ENCODE measurements around the gene CLDN15. TPM values are rescaled to one million over a fixed set of nuclear protein-coding genes. Genes with fewer than 3 reads are reported as not detected.

CLDN15 gene
- total RNA-seq, 2 experiments from 2014 or later, result 12.6 to 15.2 TPM

GRCh38 chr7:101211501-101211900 is 26.1 kb downstream of the CLDN15 start:
- H3K27me3 Mint-ChIP-seq, result no peaks in the 10 kb centered on the region
- intact Hi-C loops (cut with DNase I, micrococcal nuclease), result loop anchor here in 1 of 2 experiments (10.0 kb wide), 1 partner anchor 317 kb away; the partner anchor contains the start of gene ACHE
- TF ChIP-seq, protein P1, sequence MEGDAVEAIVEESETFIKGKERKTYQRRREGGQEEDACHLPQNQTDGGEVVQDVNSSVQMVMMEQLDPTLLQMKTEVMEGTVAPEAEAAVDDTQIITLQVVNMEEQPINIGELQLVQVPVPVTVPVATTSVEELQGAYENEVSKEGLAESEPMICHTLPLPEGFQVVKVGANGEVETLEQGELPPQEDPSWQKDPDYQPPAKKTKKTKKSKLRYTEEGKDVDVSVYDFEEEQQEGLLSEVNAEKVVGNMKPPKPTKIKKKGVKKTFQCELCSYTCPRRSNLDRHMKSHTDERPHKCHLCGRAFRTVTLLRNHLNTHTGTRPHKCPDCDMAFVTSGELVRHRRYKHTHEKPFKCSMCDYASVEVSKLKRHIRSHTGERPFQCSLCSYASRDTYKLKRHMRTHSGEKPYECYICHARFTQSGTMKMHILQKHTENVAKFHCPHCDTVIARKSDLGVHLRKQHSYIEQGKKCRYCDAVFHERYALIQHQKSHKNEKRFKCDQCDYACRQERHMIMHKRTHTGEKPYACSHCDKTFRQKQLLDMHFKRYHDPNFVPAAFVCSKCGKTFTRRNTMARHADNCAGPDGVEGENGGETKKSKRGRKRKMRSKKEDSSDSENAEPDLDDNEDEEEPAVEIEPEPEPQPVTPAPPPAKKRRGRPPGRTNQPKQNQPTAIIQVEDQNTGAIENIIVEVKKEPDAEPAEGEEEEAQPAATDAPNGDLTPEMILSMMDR (IDR thresholded peaks at IDR 0.05), result no peak
- H3K36me3 Mint-ChIP-seq (ENCODE audit: low read depth), result peaks cover 31% of the 10 kb centered on the region
- POLR2A ChIA-PET, result no interaction called here
- peaks cover 7% of the 10 kb centered on the region for H3K4me1 Mint-ChIP-seq (ENCODE audit: low read depth)
- no peaks in the 10 kb centered on the region for H3K27me3 ChIP-seq (ENCODE audit: control insufficient read depth in 1 of 2, insufficient read depth in 2 of 2, low read length in 2 of 2)
- H3K9me3 ChIP-seq (ENCODE audit: control insufficient read depth in 1 of 2, insufficient read depth in 1 of 2, low read length in 2 of 2), result no peaks in the 10 kb centered on the region
- no peak for ATAC-seq (ENCODE audit: poor library complexity)
- H3K27ac ChIP-seq (ENCODE audit: low read depth in 1 of 2, low read length in 2 of 2), result no peak overlapping the region
- CTCF ChIA-PET, result no interaction called here
- no peak overlapping the region for H3K27ac Mint-ChIP-seq
- peaks cover 8% of the 10 kb centered on the region for H3K4me1 ChIP-seq (ENCODE audit: insufficient read depth, low read length)
- no peak overlapping the region for H3K4me3 Mint-ChIP-seq
- H3K36me3 ChIP-seq (ENCODE audit: insufficient read depth, low read length), result peaks cover 46% of the 10 kb centered on the region
- H3K9me3 Mint-ChIP-seq, result no peaks in the 10 kb centered on the region
- DNase-seq, result no peak
- H3K4me3 ChIP-seq (ENCODE audit: low read length), result no peak overlapping the region

DNA sequence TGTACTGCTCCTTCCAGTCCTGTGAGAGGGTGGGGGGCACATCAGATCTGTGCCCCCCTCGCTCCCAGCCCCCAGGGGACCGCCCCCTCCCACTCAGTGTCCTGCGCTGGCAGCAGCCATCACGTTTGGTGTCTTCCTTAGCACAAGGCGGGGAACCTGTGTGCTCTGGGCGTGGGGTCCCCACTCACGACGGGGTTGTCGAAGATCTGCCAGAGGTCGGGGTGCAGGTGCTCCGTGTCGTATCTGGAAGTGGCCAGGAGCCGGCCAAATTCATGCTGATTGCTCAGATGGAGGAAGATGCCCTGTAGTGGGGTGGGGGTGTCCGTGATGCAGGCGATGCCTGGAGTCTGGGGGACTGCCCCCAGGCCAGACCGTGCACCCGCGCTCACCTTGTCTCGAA is 27.5 kb downstream of the CLDN15 start:
- peaks cover 1% of the 10 kb centered on the region for H3K4me1 ChIP-seq (ENCODE audit: insufficient read depth, low read length)
- Mint-ChIP-seq H3K36me3 (ENCODE audit: low read depth) (peaks cover 24% of the 10 kb centered on the region), H3K9me3 (no peaks in the 10 kb centered on the region), H3K4me1 (ENCODE audit: low read depth) (no peaks in the 10 kb centered on the region), H3K4me3 (no peak overlapping the region), H3K27ac (no peak overlapping the region), H3K27me3 (no peaks in the 10 kb centered on the region)
- no peak overlapping the region for H3K27ac ChIP-seq (ENCODE audit: low read depth in 1 of 2, low read length in 2 of 2)
- H3K4me3 ChIP-seq (ENCODE audit: low read length), result no peak overlapping the region
- no peak for ATAC-seq (ENCODE audit: poor library complexity)
- TF ChIP-seq, protein P1 (IDR thresholded peaks at IDR 0.05), result no peak
- intact Hi-C loops (cut with DNase I, micrococcal nuclease), result loop anchor here in 1 of 2 experiments (10.0 kb wide), 1 partner anchor 315 kb away; the partner anchor contains the start of gene ACHE
- H3K27me3 ChIP-seq (ENCODE audit: control insufficient read depth in 1 of 2, insufficient read depth in 2 of 2, low read length in 2 of 2), result no peaks in the 10 kb centered on the region
- peaks cover 45% of the 10 kb centered on the region for H3K36me3 ChIP-seq (ENCODE audit: insufficient read depth, low read length)
- POLR2A ChIA-PET, result no interaction called here
- CTCF ChIA-PET, result no interaction called here
- no peak for DNase-seq
- H3K9me3 ChIP-seq (ENCODE audit: control insufficient read depth in 1 of 2, insufficient read depth in 1 of 2, low read length in 2 of 2), result no peaks in the 10 kb centered on the region

GRCh38 chr7:101208794-101209193 is 28.8 kb downstream of the CLDN15 start:
- H3K27ac ChIP-seq (ENCODE audit: low read depth in 1 of 2, low read length in 2 of 2), result no peak overlapping the region
- ChIA-PET POLR2A (no interaction called here), CTCF (no interaction called here)
- H3K27me3 ChIP-seq (ENCODE audit: control insufficient read depth in 1 of 2, insufficient read depth in 2 of 2, low read length in 2 of 2), result no peaks in the 10 kb centered on the region
- TF ChIP-seq, protein P1 (IDR thresholded peaks at IDR 0.05), result no peak
- DNase-seq (no peak), ATAC-seq (ENCODE audit: poor library complexity) (no peak)
- Mint-ChIP-seq H3K9me3 (no peaks in the 10 kb centered on the region), H3K4me1 (ENCODE audit: low read depth) (peaks cover 6% of the 10 kb centered on the region), H3K4me3 (no peak overlapping the region), H3K27me3 (peaks cover 6% of the 10 kb centered on the region), H3K36me3 (ENCODE audit: low read depth) (peaks cover 23% of the 10 kb centered on the region), H3K27ac (no peak overlapping the region)
- peaks cover 36% of the 10 kb centered on the region for H3K36me3 ChIP-seq (ENCODE audit: insufficient read depth, low read length)
- no peaks in the 10 kb centered on the region for H3K9me3 ChIP-seq (ENCODE audit: control insufficient read depth in 1 of 2, insufficient read depth in 1 of 2, low read length in 2 of 2)
- intact Hi-C loops (cut with DNase I, micrococcal nuclease), result no loop called here
- peaks cover 13% of the 10 kb centered on the region for H3K4me1 ChIP-seq (ENCODE audit: insufficient read depth, low read length)
- no peak overlapping the region for H3K4me3 ChIP-seq (ENCODE audit: low read length)

Measured in CD4-positive, alpha-beta T cell (primary cell).